HEK293 (cell line): Measurements from ENCODE around the gene SMAD7.

ENCODE experiments used
- CTCF ChIA-PET: fragments of 350-600 bp; formaldehyde crosslinking; extraction: SDS; loops from one replicate; lab custom pipeline; 2021; ENCODE audit warnings: antibody characterized with exemption; lab: Yijun Ruan, JAX
- POLR2A ChIA-PET: fragments of 300-600 bp; formaldehyde crosslinking; extraction: SDS; loops from one replicate; lab custom pipeline; 2020; ENCODE audit warnings: antibody characterized with exemption, inconsistent platforms; lab: Yijun Ruan, JAX
- H3K27ac ChIP-seq: fragments of 200-500 bp; sonication (Bioruptor generic); 2 replicates; pipeline ENCODE4 v1.5.1; 2014; ENCODE audit warnings: low read depth, low read length, control low read depth, inconsistent platforms; ENCODE audit errors: extremely low read depth
- H3K36me3 ChIP-seq, 2 experiments: fragments of 200-500 bp in 1 of 2; sonication (Bioruptor generic) in 1 of 2; 1 replicate in 1 of 2; 2 replicates in 1 of 2; pipeline ENCODE4 v1.5.1; 2014 to 2017; ENCODE audit warnings: inconsistent platforms in 2 of 2, low read length in 2 of 2; ENCODE audit not compliant: control insufficient read depth in 2 of 2, insufficient read depth in 1 of 2
- H3K4me1 ChIP-seq: fragments of 200-500 bp; sonication (Bioruptor generic); 2 replicates; pipeline ENCODE4 v1.5.1; 2014; ENCODE audit warnings: mild to moderate bottlenecking, low read length, inconsistent platforms; ENCODE audit not compliant: control insufficient read depth, insufficient read depth
- H3K4me3 ChIP-seq: 2 replicates; pipeline ENCODE4 v1.5.1; 2011; ENCODE audit warnings: low read depth, mild to moderate bottlenecking, control low read depth, low read length, moderate library complexity
- H3K9me3 ChIP-seq: fragments of 200-500 bp; sonication (Bioruptor generic); 2 replicates; pipeline ENCODE4 v1.5.1; 2014; ENCODE audit warnings: low read depth, low read length, inconsistent platforms; ENCODE audit not compliant: control insufficient read depth, insufficient read depth
- GFI1B ChIP-seq: fragments of 450-650 bp; formaldehyde crosslinking; IDR thresholded peaks from 2 replicates; pipeline ENCODE4 v1.5.1; 2016; ENCODE audit warnings: missing biosample characterization, missing genetic modification characterization
- IKZF3 ChIP-seq: fragments of 450-650 bp; IDR thresholded peaks from 2 replicates; pipeline ENCODE4 v1.5.0; 2018; ENCODE audit warnings: missing biosample characterization, mild to moderate bottlenecking, missing genetic modification characterization, moderate library complexity
- KLF1 ChIP-seq: fragments of 450-650 bp; formaldehyde crosslinking; IDR thresholded peaks from 2 replicates; pipeline ENCODE4 v1.5.1; 2016; ENCODE audit warnings: missing biosample characterization, missing genetic modification characterization
- ZBTB21 ChIP-seq: fragments of 450-650 bp; formaldehyde crosslinking; IDR thresholded peaks from 2 replicates; pipeline ENCODE4 v1.5.1; 2017; ENCODE audit warnings: missing biosample characterization, missing genetic modification characterization
- ZBTB8A ChIP-seq: fragments of 450-650 bp; formaldehyde crosslinking; IDR thresholded peaks from 2 replicates; pipeline ENCODE4 v1.5.1; 2016; ENCODE audit warnings: missing biosample characterization, missing genetic modification characterization
- ZNF223 ChIP-seq: fragments of 450-650 bp; formaldehyde crosslinking; IDR thresholded peaks from 2 replicates; pipeline ENCODE4 v1.5.1; 2016; ENCODE audit warnings: missing biosample characterization, missing genetic modification characterization
- ZNF335 ChIP-seq: fragments of 450-650 bp; formaldehyde crosslinking; conservative IDR thresholded peaks from 2 replicates; pipeline ENCODE4 v1.5.1; 2016; ENCODE audit warnings: missing biosample characterization, missing genetic modification characterization
- ZNF341 ChIP-seq: fragments of 450-650 bp; formaldehyde crosslinking; IDR thresholded peaks from 2 replicates; pipeline ENCODE4; 2016; ENCODE audit warnings: low read depth, missing biosample characterization, missing genetic modification characterization
- ZNF366 ChIP-seq: fragments of 450-650 bp; formaldehyde crosslinking; conservative IDR thresholded peaks from 2 replicates; pipeline ENCODE4 v1.5.1; 2016; ENCODE audit warnings: missing biosample characterization, missing genetic modification characterization
- ZNF416 ChIP-seq: fragments of 450-650 bp; formaldehyde crosslinking; IDR thresholded peaks from 2 replicates; pipeline ENCODE4 v1.5.1; 2016; ENCODE audit warnings: missing biosample characterization, missing genetic modification characterization
- ZNF549 ChIP-seq: fragments of 450-650 bp; IDR thresholded peaks from 2 replicates; pipeline ENCODE4 v1.5.1; 2018; ENCODE audit warnings: missing biosample characterization, missing genetic modification characterization, mild to moderate bottlenecking, inconsistent platforms, moderate library complexity
- ZNF776 ChIP-seq: fragments of 450-650 bp; formaldehyde crosslinking; IDR thresholded peaks from 2 replicates; pipeline ENCODE4 v1.5.0; 2017; ENCODE audit warnings: missing biosample characterization, missing genetic modification characterization, borderline replicate concordance
- ZXDB ChIP-seq: fragments of 450-650 bp; formaldehyde crosslinking; IDR thresholded peaks from 2 replicates; pipeline ENCODE4 v1.5.1; 2016; ENCODE audit warnings: missing biosample characterization, missing genetic modification characterization
- TF ChIP-seq, protein P1 (sequence below): fragments of 450-650 bp; IDR thresholded peaks from 2 replicates; pipeline ENCODE4 v1.5.1; 2018; ENCODE audit warnings: missing biosample characterization, missing genetic modification characterization
- TF ChIP-seq, protein P2 (sequence below): fragments of 450-650 bp; formaldehyde crosslinking; IDR thresholded peaks from 2 replicates; pipeline ENCODE4 v1.5.1; 2017; ENCODE audit warnings: missing biosample characterization, missing genetic modification characterization
- TF ChIP-seq, protein P3 (sequence below): fragments of 450-650 bp; formaldehyde crosslinking; IDR thresholded peaks from 2 replicates; pipeline ENCODE4 v1.5.1; 2017; ENCODE audit warnings: missing biosample characterization, missing genetic modification characterization

Gene SMAD7

DNA sequence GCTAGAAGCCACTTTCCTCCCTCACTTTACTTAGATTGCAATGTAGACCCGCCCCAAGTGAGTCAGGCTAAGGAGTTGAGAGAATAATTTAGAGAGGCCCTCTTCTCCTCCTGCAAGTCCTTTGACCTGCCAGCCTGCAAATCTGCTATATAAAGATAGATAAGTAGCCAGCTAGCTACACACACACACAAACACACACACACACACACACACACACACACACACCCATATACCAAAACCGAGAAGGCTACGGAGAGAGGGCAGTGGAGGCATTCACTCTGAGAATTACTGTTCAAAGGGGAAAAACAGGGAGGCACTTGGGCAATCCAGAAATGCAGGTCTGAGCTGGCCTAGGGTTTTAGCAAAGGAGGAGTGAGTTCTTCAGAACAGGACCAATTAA is 23.0 kb upstream of the SMAD7 start (continued):
- 0 out of 2 replicates have a peak, but pooled peaks have one; percentile 17 for TF ChIP-seq ZNF776 (tag by site-specific recombination)
- peak; percentile 93 for TF ChIP-seq ZNF335 (tag by site-specific recombination)
- no peak for TF ChIP-seq ZNF223 (tag by site-specific recombination)
- no peak for TF ChIP-seq GFI1B (tag by site-specific recombination)
- TF ChIP-seq, protein P1, sequence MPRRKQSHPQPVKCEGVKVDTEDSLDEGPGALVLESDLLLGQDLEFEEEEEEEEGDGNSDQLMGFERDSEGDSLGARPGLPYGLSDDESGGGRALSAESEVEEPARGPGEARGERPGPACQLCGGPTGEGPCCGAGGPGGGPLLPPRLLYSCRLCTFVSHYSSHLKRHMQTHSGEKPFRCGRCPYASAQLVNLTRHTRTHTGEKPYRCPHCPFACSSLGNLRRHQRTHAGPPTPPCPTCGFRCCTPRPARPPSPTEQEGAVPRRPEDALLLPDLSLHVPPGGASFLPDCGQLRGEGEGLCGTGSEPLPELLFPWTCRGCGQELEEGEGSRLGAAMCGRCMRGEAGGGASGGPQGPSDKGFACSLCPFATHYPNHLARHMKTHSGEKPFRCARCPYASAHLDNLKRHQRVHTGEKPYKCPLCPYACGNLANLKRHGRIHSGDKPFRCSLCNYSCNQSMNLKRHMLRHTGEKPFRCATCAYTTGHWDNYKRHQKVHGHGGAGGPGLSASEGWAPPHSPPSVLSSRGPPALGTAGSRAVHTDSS (tag by site-specific recombination): no peak
- no peak for TF ChIP-seq ZNF416 (tag by site-specific recombination)
- TF ChIP-seq, protein P2, sequence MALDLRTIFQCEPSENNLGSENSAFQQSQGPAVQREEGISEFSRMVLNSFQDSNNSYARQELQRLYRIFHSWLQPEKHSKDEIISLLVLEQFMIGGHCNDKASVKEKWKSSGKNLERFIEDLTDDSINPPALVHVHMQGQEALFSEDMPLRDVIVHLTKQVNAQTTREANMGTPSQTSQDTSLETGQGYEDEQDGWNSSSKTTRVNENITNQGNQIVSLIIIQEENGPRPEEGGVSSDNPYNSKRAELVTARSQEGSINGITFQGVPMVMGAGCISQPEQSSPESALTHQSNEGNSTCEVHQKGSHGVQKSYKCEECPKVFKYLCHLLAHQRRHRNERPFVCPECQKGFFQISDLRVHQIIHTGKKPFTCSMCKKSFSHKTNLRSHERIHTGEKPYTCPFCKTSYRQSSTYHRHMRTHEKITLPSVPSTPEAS (tag by site-specific recombination): peak; percentile 95

DNA sequence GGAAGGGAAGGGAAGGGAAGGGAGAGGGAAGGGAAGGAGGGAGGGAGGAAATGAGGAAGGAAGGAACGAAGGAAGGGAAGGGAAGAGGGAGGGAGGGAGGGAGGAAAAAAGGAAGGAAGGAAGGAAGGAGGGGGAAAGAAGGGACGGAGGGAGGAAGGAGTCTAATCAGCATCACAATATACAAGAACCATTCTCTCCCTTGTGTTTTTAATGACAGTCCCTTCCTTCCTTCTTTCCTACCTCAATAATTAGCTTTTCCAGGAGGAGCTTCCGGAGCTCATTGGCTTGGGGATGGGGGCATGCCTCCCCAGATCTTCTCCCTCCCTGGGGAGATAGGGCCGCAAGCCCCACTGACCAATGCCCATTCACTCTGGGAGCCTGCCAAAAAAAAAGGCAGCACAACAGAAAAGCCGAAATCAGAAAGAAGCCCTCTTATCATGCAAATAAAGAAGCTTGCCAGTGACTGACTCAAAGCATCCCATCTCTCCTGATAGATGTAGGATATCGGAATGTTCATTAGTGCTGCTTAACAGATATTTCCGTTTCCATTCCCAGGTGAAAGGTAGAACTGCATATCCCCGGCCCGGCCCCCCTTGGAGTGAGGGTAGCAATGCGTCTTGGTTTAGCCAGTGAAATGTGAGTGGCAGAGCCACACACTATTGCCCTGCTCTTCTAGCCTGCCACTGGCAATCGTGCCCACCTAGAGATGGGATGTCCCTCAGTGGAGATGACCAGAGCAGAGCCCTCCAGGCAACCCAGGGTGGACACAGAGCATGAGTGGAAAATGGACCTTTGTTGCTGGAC is 17.8 kb upstream of the SMAD7 start:
- ChIA-PET POLR2A (interaction anchor here (1.4 to 3.4 kb wide), 3 partner anchors 13 to 27 kb away, joined by 3 to 14 read pairs (median 3); no protein-coding TSS in a partner anchor), CTCF (no interaction called here)
- no peaks in the 10 kb centered on the region for H3K36me3 ChIP-seq
- H3K27ac ChIP-seq: no peak overlapping the region
- H3K4me1 ChIP-seq: peaks cover 6% of the 10 kb centered on the region
- H3K4me3 ChIP-seq: no peak overlapping the region
- H3K9me3 ChIP-seq: no peaks in the 10 kb centered on the region
- no peak for TF ChIP-seq ZXDB (tag by site-specific recombination)
- no peak for TF ChIP-seq ZBTB21 (tag by site-specific recombination)
- TF ChIP-seq ZNF366 (tag by site-specific recombination): peak; percentile 86
- no peak for TF ChIP-seq KLF1
- TF ChIP-seq IKZF3 (tag by site-specific recombination): no peak
- TF ChIP-seq ZNF341 (tag by site-specific recombination): no peak
- no peak for TF ChIP-seq ZNF549 (tag by site-specific recombination)

DNA sequence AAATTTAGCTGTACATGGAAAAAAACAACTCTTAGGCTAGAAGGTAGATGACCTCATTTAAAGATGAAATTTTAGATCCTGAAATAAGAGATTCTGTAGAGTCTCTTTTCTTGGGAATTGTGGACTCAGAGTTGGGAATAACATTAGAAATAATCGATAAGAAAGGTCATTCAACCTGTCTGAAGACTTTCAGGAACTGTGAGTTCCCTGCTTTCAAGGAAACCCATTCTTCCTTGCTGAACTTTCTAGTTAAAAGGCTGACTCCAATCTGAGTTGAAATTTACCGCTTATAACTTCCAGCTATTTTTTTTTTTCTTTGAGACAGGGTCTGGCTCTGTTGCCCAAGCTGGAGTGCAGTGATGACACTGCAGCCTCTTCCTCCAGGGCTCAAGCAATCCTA is 16.8 kb upstream of the SMAD7 start:
- Histone ChIP-seq H3K36me3 (no peaks in the 10 kb centered on the region), H3K9me3 (no peaks in the 10 kb centered on the region), H3K4me3 (no peak overlapping the region), H3K4me1 (peaks cover 3% of the 10 kb centered on the region; the same call in 1 of the 2 replicates), H3K27ac (no peak overlapping the region)
- POLR2A ChIA-PET: interaction anchor here (1.6 to 3.4 kb wide), 2 partner anchors 15 to 26 kb away, joined by 3 to 14 read pairs; no protein-coding TSS in a partner anchor
- no peak for TF ChIP-seq ZBTB8A (tag by site-specific recombination)
- TF ChIP-seq, protein P3, sequence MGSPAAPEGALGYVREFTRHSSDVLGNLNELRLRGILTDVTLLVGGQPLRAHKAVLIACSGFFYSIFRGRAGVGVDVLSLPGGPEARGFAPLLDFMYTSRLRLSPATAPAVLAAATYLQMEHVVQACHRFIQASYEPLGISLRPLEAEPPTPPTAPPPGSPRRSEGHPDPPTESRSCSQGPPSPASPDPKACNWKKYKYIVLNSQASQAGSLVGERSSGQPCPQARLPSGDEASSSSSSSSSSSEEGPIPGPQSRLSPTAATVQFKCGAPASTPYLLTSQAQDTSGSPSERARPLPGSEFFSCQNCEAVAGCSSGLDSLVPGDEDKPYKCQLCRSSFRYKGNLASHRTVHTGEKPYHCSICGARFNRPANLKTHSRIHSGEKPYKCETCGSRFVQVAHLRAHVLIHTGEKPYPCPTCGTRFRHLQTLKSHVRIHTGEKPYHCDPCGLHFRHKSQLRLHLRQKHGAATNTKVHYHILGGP (tag by site-specific recombination): peak; percentile 58
- CTCF ChIA-PET: interaction anchor here (0.6 to 0.7 kb wide), 3 partner anchors 55 to 271 kb away, joined by 3 to 5 read pairs (median 3); no protein-coding TSS in a partner anchor
